H9 (cell line): ENCODE data around the gene PPFIA2. TPM values are rescaled to one million over a fixed set of nuclear protein-coding genes. Genes with fewer than 3 reads are reported as not detected.

Experiments
- DNase-seq: peaks from one replicate; pipeline ENCODE4 v3.0.0-alpha.2; 2017
- H2AFZ ChIP-seq: one replicate; pipeline ENCODE4 v1.6.1; 2013; ENCODE audit warnings: mild to moderate bottlenecking, low read length, control low read depth, moderate library complexity
- H2AK5ac ChIP-seq: 2 replicates; pipeline ENCODE4 v1.6.1; 2013; ENCODE audit warnings: low read length, control low read depth, mixed read lengths; ENCODE audit not compliant: insufficient read length
- H2BK120ac ChIP-seq: one replicate; pipeline ENCODE4 v1.6.1; 2013; ENCODE audit warnings: low read depth, mild to moderate bottlenecking, low read length, control low read depth, inconsistent platforms; ENCODE audit not compliant: poor library complexity, severe bottlenecking
- H2BK12ac ChIP-seq: 2 replicates; pipeline ENCODE4 v1.6.1; 2013; ENCODE audit warnings: low read length, control low read depth, mixed read lengths, low read depth; ENCODE audit not compliant: insufficient read length
- H2BK15ac ChIP-seq: 2 replicates; pipeline ENCODE4 v1.6.1; 2013; ENCODE audit warnings: low read depth, low read length, control low read depth
- H2BK20ac ChIP-seq: one replicate; pipeline ENCODE4 v1.6.1; 2013; ENCODE audit warnings: low read depth, mild to moderate bottlenecking, low read length, control low read depth, inconsistent platforms; ENCODE audit not compliant: poor library complexity, severe bottlenecking
- H2BK5ac ChIP-seq: 2 replicates; pipeline ENCODE4 v1.6.1; 2013; ENCODE audit warnings: low read length, control low read depth, mixed read lengths; ENCODE audit not compliant: insufficient read length
- H3K14ac ChIP-seq: 2 replicates; pipeline ENCODE4 v1.6.1; 2013; ENCODE audit warnings: low read length, control low read depth; ENCODE audit not compliant: insufficient read depth
- H3K18ac ChIP-seq: 2 replicates; pipeline ENCODE4 v1.6.1; 2013; ENCODE audit warnings: low read depth, mild to moderate bottlenecking, mixed read lengths, low read length, control low read depth; ENCODE audit not compliant: insufficient read length
- H3K23ac ChIP-seq: 2 replicates; pipeline ENCODE4 v1.6.1; 2013; ENCODE audit warnings: low read length, control low read depth, mixed read lengths, low read depth; ENCODE audit not compliant: insufficient read length
- H3K23me2 ChIP-seq: 2 replicates; pipeline ENCODE4 v1.6.1; 2013; ENCODE audit warnings: low read depth, mild to moderate bottlenecking, mixed read lengths, low read length, control low read depth; ENCODE audit not compliant: insufficient read length, poor library complexity, severe bottlenecking
- H3K27ac ChIP-seq: 2 replicates; pipeline ENCODE4 v1.5.1; 2013; ENCODE audit warnings: low read length, control low read depth, mixed read lengths, low read depth; ENCODE audit not compliant: insufficient read length
- H3K27me3 ChIP-seq: 2 replicates; pipeline ENCODE4 v1.6.1; 2013; ENCODE audit warnings: low read length, control low read depth, inconsistent platforms; ENCODE audit not compliant: insufficient read depth
- H3K4ac ChIP-seq: 2 replicates; pipeline ENCODE4 v1.6.1; 2013; ENCODE audit warnings: low read depth, mild to moderate bottlenecking, control low read depth, inconsistent platforms, low read length, moderate library complexity
- H3K4me1 ChIP-seq: 2 replicates; pipeline ENCODE4 v1.6.1; 2013; ENCODE audit warnings: low read length, control low read depth, inconsistent platforms; ENCODE audit not compliant: insufficient read depth
- H3K4me2 ChIP-seq: 2 replicates; pipeline ENCODE4 v1.6.1; 2013; ENCODE audit warnings: low read length, control low read depth, mixed read lengths; ENCODE audit not compliant: insufficient read length, insufficient read depth
- H3K56ac ChIP-seq: 2 replicates; pipeline ENCODE4 v1.6.1; 2013; ENCODE audit warnings: low read depth, mild to moderate bottlenecking, mixed read lengths, low read length, control low read depth; ENCODE audit not compliant: insufficient read length
- H3K79me1 ChIP-seq: 2 replicates; pipeline ENCODE4 v1.6.1; 2013; ENCODE audit warnings: low read depth, mild to moderate bottlenecking, moderate library complexity, low read length, control low read depth, inconsistent platforms; ENCODE audit not compliant: insufficient read depth, poor library complexity, severe bottlenecking
- H3K79me2 ChIP-seq: 2 replicates; pipeline ENCODE4 v1.6.1; 2013; ENCODE audit warnings: low read length, control low read depth, inconsistent platforms; ENCODE audit not compliant: insufficient read depth
- H3K9ac ChIP-seq: 2 replicates; pipeline ENCODE4 v1.6.1; 2013; ENCODE audit warnings: low read length, control low read depth, mixed read lengths; ENCODE audit not compliant: insufficient read length; ENCODE audit errors: extremely low read depth
- H3K9me3 ChIP-seq: one replicate; pipeline ENCODE4 v1.6.1; 2013; ENCODE audit warnings: low read depth, low read length, inconsistent platforms; ENCODE audit not compliant: control insufficient read depth
- H3T11ph ChIP-seq: one replicate; pipeline ENCODE4 v1.6.1; 2013; ENCODE audit warnings: mild to moderate bottlenecking, low read length, control low read depth, inconsistent platforms
- H4K20me1 ChIP-seq: one replicate; pipeline ENCODE4 v1.6.1; 2013; ENCODE audit not compliant: control insufficient read depth, insufficient read length, insufficient read depth
- H4K5ac ChIP-seq: 2 replicates; pipeline ENCODE4 v1.6.1; 2013; ENCODE audit warnings: low read depth, mild to moderate bottlenecking, mixed read lengths, low read length, control low read depth; ENCODE audit not compliant: insufficient read length
- H4K8ac ChIP-seq: replicated peaks from 2 replicates; pipeline ENCODE4 v1.6.1; 2013; ENCODE audit warnings: low read length, control low read depth, mixed read lengths, low read depth; ENCODE audit not compliant: insufficient read length
- H4K91ac ChIP-seq: 2 replicates; pipeline ENCODE4 v1.6.1; 2013; ENCODE audit warnings: low read depth, mild to moderate bottlenecking, moderate library complexity, mixed read lengths, low read length, control low read depth; ENCODE audit not compliant: insufficient read length
- H3K27ac Mint-ChIP-seq, 3 experiments: 2 replicates in 2 of 3; 3 replicates in 1 of 3; pipeline ENCODE4 v1.8.0; 2020 to 2021; ENCODE audit warnings: mixed read lengths in 3 of 3, mild to moderate bottlenecking in 1 of 3, moderate library complexity in 1 of 3
- H3K27me3 Mint-ChIP-seq: 2 replicates; pipeline ENCODE4 v1.8.0; 2021; ENCODE audit warnings: low read depth, mild to moderate bottlenecking, moderate library complexity, mixed read lengths
- H3K36me3 Mint-ChIP-seq, 3 experiments: 2 replicates in 2 of 3; 3 replicates in 1 of 3; pipeline ENCODE4 v1.8.0; 2020 to 2021; ENCODE audit warnings: low read depth in 3 of 3, mixed read lengths in 3 of 3; ENCODE audit not compliant: insufficient read depth in 1 of 3
- H3K4me1 Mint-ChIP-seq, 2 experiments: 2 replicates each; pipeline ENCODE4 v1.8.0; 2020; ENCODE audit warnings: mixed read lengths in 2 of 2
- H3K4me3 Mint-ChIP-seq, 2 experiments: 2 replicates in 1 of 2; 3 replicates in 1 of 2; pipeline ENCODE4 v1.8.0; 2020 to 2021; ENCODE audit warnings: mild to moderate bottlenecking in 2 of 2, mixed read lengths in 2 of 2, moderate library complexity in 1 of 2
- H3K9me3 Mint-ChIP-seq, 2 experiments: 2 replicates in 1 of 2; 3 replicates in 1 of 2; pipeline ENCODE4 v1.8.0; 2020; ENCODE audit warnings: mild to moderate bottlenecking in 2 of 2, mixed read lengths in 2 of 2, moderate library complexity in 1 of 2
- CTCF ChIP-seq: fragments of 200-600 bp; sonication (generic); conservative IDR thresholded peaks from 3 replicates; pipeline ENCODE4 v1.8.0; 2021; ENCODE audit warnings: antibody characterized with exemption, mild to moderate bottlenecking
- WGBS: extraction: QIAGEN DNeasy Blood & Tissue Kit; methylation state at CpG from one replicate; pipeline ENCODE4 v1.1.7; 2013; ENCODE audit warnings: missing lambda C conversion rate, low lambda C conversion rate, mixed read lengths; ENCODE audit not compliant: insufficient read length; ENCODE audit errors: extremely low coverage; 5-methylcytosine and 5-hydroxymethylcytosine counted together
- total RNA-seq: library from RNA; stranded (reverse); gene quantifications from 2 replicates; pipeline ENCODE4 v1.2.1, GENCODE V29; 2021

Gene PPFIA2
- total RNA-seq, 1 experiment from 2014 or later = 1.3 TPM

DNA sequence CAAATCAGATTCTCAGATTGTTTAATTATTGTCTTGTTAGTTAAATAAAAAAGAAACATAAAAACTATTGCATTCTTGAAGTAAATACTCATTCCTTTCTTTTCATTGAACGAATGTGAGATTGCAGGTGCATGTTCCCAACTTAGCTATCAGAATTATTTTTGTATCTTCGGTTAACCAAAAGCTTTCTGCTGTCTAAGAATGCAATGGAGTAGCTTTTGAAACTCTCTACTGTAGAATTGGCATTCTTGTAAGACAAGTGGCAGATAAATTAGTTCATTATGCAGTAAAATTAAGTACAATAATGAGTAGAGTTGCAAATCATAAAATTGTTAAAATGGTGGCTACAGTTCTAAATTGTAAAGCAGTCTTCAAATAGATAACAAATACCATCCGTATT, 383.2 kb downstream of the PPFIA2 start:
- H3K18ac ChIP-seq = no peak overlapping the region
- H3K23me2 ChIP-seq = no peaks in the 10 kb centered on the region
- H3T11ph ChIP-seq = no peak overlapping the region
- no peak overlapping the region for H2BK120ac ChIP-seq
- no peak overlapping the region for H3K9ac ChIP-seq
- no peaks in the 10 kb centered on the region for H3K27me3 ChIP-seq
- H3K4me1 Mint-ChIP-seq = no peaks in the 10 kb centered on the region
- no peak overlapping the region for H3K4me3 Mint-ChIP-seq
- no peak overlapping the region for H2AFZ ChIP-seq
- H3K79me1 ChIP-seq = no peaks in the 10 kb centered on the region
- H3K27ac ChIP-seq = no peak overlapping the region
- no peak overlapping the region for H4K5ac ChIP-seq
- H2BK12ac ChIP-seq = no peak overlapping the region
- no peak overlapping the region for H2AK5ac ChIP-seq
- no peak for TF ChIP-seq CTCF
- H3K27ac Mint-ChIP-seq = no peak overlapping the region
- no peaks in the 10 kb centered on the region for H3K36me3 Mint-ChIP-seq
- H4K20me1 ChIP-seq = no peaks in the 10 kb centered on the region
- no peak overlapping the region for H3K4ac ChIP-seq
- no peak overlapping the region for H3K4me2 ChIP-seq
- no peak overlapping the region for H2BK15ac ChIP-seq
- no peak overlapping the region for H4K8ac ChIP-seq
- no peak overlapping the region for H4K91ac ChIP-seq
- DNase-seq = no peak
- no peak overlapping the region for H3K56ac ChIP-seq
- H3K14ac ChIP-seq = no peak overlapping the region
- no peak overlapping the region for H2BK20ac ChIP-seq
- no peaks in the 10 kb centered on the region for H3K27me3 Mint-ChIP-seq
- no peaks in the 10 kb centered on the region for H3K9me3 ChIP-seq
- H3K23ac ChIP-seq = no peak overlapping the region
- H3K4me1 ChIP-seq = no peaks in the 10 kb centered on the region
- H3K9me3 Mint-ChIP-seq = no peaks in the 10 kb centered on the region
- no peak overlapping the region for H2BK5ac ChIP-seq
- WGBS = no CpG with 5 or more reads among the region's 3 CpGs
- no peaks in the 10 kb centered on the region for H3K79me2 ChIP-seq
